Liver (tissue), 9 donors: ENCODE data around the gene COL12A1. TPM values are rescaled to one million over a fixed set of nuclear protein-coding genes. Genes with fewer than 3 reads are reported as not detected.

Experiments
- DNase-seq: peaks from one replicate; pipeline ENCODE4 v3.0.0-alpha.2; 2017; ENCODE audit warnings: low spot score
- H3K27ac ChIP-seq, 2 donors: one replicate each; pipeline ENCODE4 v1.7.0; 2013; ENCODE audit warnings: inconsistent platforms in 2 of 2, low read length in 2 of 2, control low read depth in 1 of 2, low read depth in 1 of 2, mild to moderate bottlenecking in 1 of 2
- H3K27me3 ChIP-seq, 4 donors: one replicate each; pipeline versions ENCODE4 v1.6.1 to v1.7.0; 2013; ENCODE audit warnings: low read length in 3 of 4, inconsistent platforms in 1 of 4, mild to moderate bottlenecking in 1 of 4, moderate library complexity in 1 of 4; ENCODE audit not compliant: control insufficient read depth in 4 of 4, insufficient read depth in 4 of 4
- H3K36me3 ChIP-seq, 4 donors: one replicate each; pipeline versions ENCODE4 v1.6.1 to v1.7.0; 2013; ENCODE audit warnings: low read length in 3 of 4, mild to moderate bottlenecking in 3 of 4, low read depth in 1 of 4, moderate library complexity in 1 of 4; ENCODE audit not compliant: control insufficient read depth in 4 of 4, insufficient read depth in 3 of 4
- H3K4me1 ChIP-seq, 4 donors: one replicate each; pipeline versions ENCODE4 v1.6.1 to v1.7.0; 2013; ENCODE audit warnings: low read length in 3 of 4, mild to moderate bottlenecking in 3 of 4, moderate library complexity in 1 of 4; ENCODE audit not compliant: control insufficient read depth in 4 of 4, insufficient read depth in 4 of 4
- H3K4me3 ChIP-seq, 3 donors: one replicate each; pipeline versions ENCODE4 v1.6.1 to v1.7.0; 2013; ENCODE audit warnings: low read length in 3 of 3, control low read depth in 1 of 3, low read depth in 1 of 3, mild to moderate bottlenecking in 1 of 3
- H3K9ac ChIP-seq, 2 donors: one replicate each; pipeline ENCODE4 v1.7.0; 2013; ENCODE audit warnings: low read length in 2 of 2, mild to moderate bottlenecking in 2 of 2, moderate library complexity in 2 of 2, control low read depth in 1 of 2, low read depth in 1 of 2
- H3K9me3 ChIP-seq, 4 donors: one replicate each; pipeline versions ENCODE4 v1.6.1 to v1.7.0; 2013; ENCODE audit warnings: low read length in 3 of 4; ENCODE audit not compliant: control insufficient read depth in 4 of 4
- ATF3 ChIP-seq: IDR thresholded peaks from 2 replicates; pipeline ENCODE4 v1.6.1; 2016; ENCODE audit warnings: antibody characterized with exemption
- CTCF ChIP-seq: fragments of 150-350 bp; IDR thresholded peaks from 2 replicates; pipeline ENCODE4 v1.5.1; 2017; ENCODE audit warnings: improper control_type of control experiment, low read depth, low read length; ENCODE audit not compliant: missing input control
- EGR1 ChIP-seq, 2 donors: IDR thresholded peaks; 2 replicates each; pipeline ENCODE4 v1.6.1; 2016 to 2018; ENCODE audit warnings: antibody characterized with exemption in 2 of 2, low read depth in 2 of 2
- FOXA1 ChIP-seq: IDR thresholded peaks from 2 replicates; pipeline ENCODE4 v1.6.1; 2016; ENCODE audit warnings: antibody characterized with exemption
- FOXA2 ChIP-seq: IDR thresholded peaks from 2 replicates; pipeline ENCODE4 v1.6.1; 2016; ENCODE audit warnings: antibody characterized with exemption
- GABPA ChIP-seq, 2 donors: IDR thresholded peaks in 1 of 2; conservative IDR thresholded peaks in 1 of 2; 2 replicates each; pipeline ENCODE4 v1.6.1; 2016; ENCODE audit warnings: antibody characterized with exemption in 2 of 2, mild to moderate bottlenecking in 1 of 2, moderate library complexity in 1 of 2
- HNF4A ChIP-seq, 2 donors: conservative IDR thresholded peaks; 2 replicates each; pipeline ENCODE4 v1.6.1; 2016; ENCODE audit warnings: antibody characterized with exemption in 2 of 2, mild to moderate bottlenecking in 2 of 2
- HNF4G ChIP-seq: IDR thresholded peaks from 2 replicates; pipeline ENCODE4 v1.6.1; 2016; ENCODE audit warnings: antibody characterized with exemption
- JUND ChIP-seq, 2 donors: IDR thresholded peaks; 2 replicates each; pipeline ENCODE4 v1.6.1; 2016; ENCODE audit warnings: antibody characterized with exemption in 2 of 2
- MAX ChIP-seq: IDR thresholded peaks from 2 replicates; pipeline ENCODE4 v1.6.1; 2016; ENCODE audit warnings: antibody characterized with exemption
- NR2F2 ChIP-seq: IDR thresholded peaks from 2 replicates; pipeline ENCODE4 v1.6.1; 2016; ENCODE audit warnings: antibody characterized with exemption
- RAD21 ChIP-seq, 2 donors: IDR thresholded peaks; 2 replicates each; pipeline ENCODE4 v1.6.1; 2016; ENCODE audit warnings: antibody characterized with exemption in 2 of 2, mild to moderate bottlenecking in 2 of 2
- REST ChIP-seq: IDR thresholded peaks from 2 replicates; pipeline ENCODE4 v1.6.1; 2016; ENCODE audit warnings: antibody characterized with exemption, mild to moderate bottlenecking
- RXRA ChIP-seq, 2 donors: IDR thresholded peaks; 2 replicates each; pipeline ENCODE4 v1.6.1; 2017 to 2018; ENCODE audit warnings: antibody characterized with exemption in 2 of 2, mild to moderate bottlenecking in 1 of 2
- SP1 ChIP-seq: IDR thresholded peaks from 2 replicates; pipeline ENCODE4 v1.6.1; 2018; ENCODE audit warnings: antibody characterized with exemption, mild to moderate bottlenecking
- TAF1 ChIP-seq: conservative IDR thresholded peaks from 2 replicates; pipeline ENCODE4 v1.6.1; 2016; ENCODE audit warnings: antibody characterized with exemption, mild to moderate bottlenecking
- YY1 ChIP-seq: IDR thresholded peaks from 2 replicates; pipeline ENCODE4 v1.6.1; 2016; ENCODE audit warnings: antibody characterized with exemption, mild to moderate bottlenecking
- ZBTB33 ChIP-seq: IDR thresholded peaks from 2 replicates; pipeline ENCODE4 v1.6.1; 2016; ENCODE audit warnings: antibody characterized with exemption
- WGBS: extraction: QIAGEN DNeasy Blood & Tissue Kit; methylation state at CpG from one replicate; pipeline ENCODE4 v1.1.7; 2013; 5-methylcytosine and 5-hydroxymethylcytosine counted together
- polyA plus RNA-seq, 2 donors: library from polyadenylated mRNA; stranded (reverse) in 1 of 2; unstranded in 1 of 2; fragments of 200-250 nt in 1 of 2; fragments of >200 nt in 1 of 2; fragmentation: Nextera tagmentation in 1 of 2; extraction: Ambion mirVana in 1 of 2; gene quantifications; one replicate each; pipeline versions ENCODE4 v1.2.1 to v1.2.3, GENCODE V29; 2013 to 2015
- total RNA-seq, 2 donors: library from RNA; depleted of rRNA; stranded (reverse); fragments of >200 nt; gene quantifications; one replicate each; pipeline ENCODE4 v1.2.3, GENCODE V29; 2014
- donor health status: healthy.
- donor health status: healthy.
- donor health status: healthy.
- donor health status: healthy.
- donor health status: healthy.

COL12A1 gene
- total and polyA plus RNA-seq, 4 donors = 0.15 to 5.1 (median 1.8) TPM

GRCh38 chr6:75081047-75081446 lies 124.8 kb downstream of the COL12A1 start:
- Histone ChIP-seq H3K27ac (no peak overlapping the region), H3K27me3 (peaks cover 0 to 7% (median 0%) of the 10 kb centered on the region in 4 donors), H3K9ac (no peak overlapping the region), H3K36me3 (no peaks in the 10 kb centered on the region), H3K4me1 (peaks cover 0 to 16% (median 10%) of the 10 kb centered on the region in 4 donors), H3K9me3 (no peaks in the 10 kb centered on the region), H3K4me3 (no peak overlapping the region)
- WGBS = 92% methylated on average over 2 of the region's 2 CpGs
- DNase-seq = no peak
- TF ChIP-seq ATF3 (no peak), RAD21 (IDR thresholded peaks at IDR 0.05) (no peak), GABPA (IDR thresholded peaks at IDR 0.05 in 1 of 2, conservative IDR thresholded peaks at IDR 0.05 in 1 of 2) (no peak), REST (no peak), FOXA2 (no peak), CTCF (no peak)

- TF ChIP-seq FOXA1 (no peak), JUND (IDR thresholded peaks at IDR 0.05) (no peak), ZBTB33 (no peak), NR2F2 (no peak), GABPA (IDR thresholded peaks at IDR 0.05 in 1 of 2, conservative IDR thresholded peaks at IDR 0.05 in 1 of 2) (no peak), TAF1 (no peak), REST (no peak), FOXA2 (no peak), SP1 (no peak), RXRA (IDR thresholded peaks at IDR 0.05) (no peak), CTCF (no peak), HNF4G (no peak), MAX (no peak), YY1 (no peak), EGR1 (IDR thresholded peaks at IDR 0.05; ENCODE audit: low read depth in 2 of 2) (no peak), ATF3 (no peak), HNF4A (conservative IDR thresholded peaks at IDR 0.05) (no peak), RAD21 (IDR thresholded peaks at IDR 0.05) (no peak)
- H3K27ac ChIP-seq = no peak overlapping the region
- WGBS = 82% methylated on average over 2 of the region's 2 CpGs
- no peak overlapping the region for H3K4me3 ChIP-seq
- no peaks in the 10 kb centered on the region for H3K9me3 ChIP-seq
- no peaks in the 10 kb centered on the region for H3K36me3 ChIP-seq
- no peak for DNase-seq
- H3K4me1 ChIP-seq = peaks cover 0 to 4% (median 3%) of the 10 kb centered on the region in 4 donors
- H3K9ac ChIP-seq = no peak overlapping the region
- peaks cover 0 to 7% (median 0%) of the 10 kb centered on the region in 4 donors for H3K27me3 ChIP-seq
Observed at GRCh38 chr6:75079589-75079988, 126.3 kb downstream of the COL12A1 start.
